Nephron progenitor cell (in vitro differentiated cells): ENCODE measurements around the gene ARHGAP32.

Experiments
- DNase-seq: peaks from one replicate; pipeline ENCODE4 v3.0.0; 2021
- H3K27ac Mint-ChIP-seq: 2 replicates; pipeline ENCODE4 v1.8.0; 2021; ENCODE audit warnings: mild to moderate bottlenecking, moderate library complexity, mixed read lengths
- H3K27me3 Mint-ChIP-seq: 2 replicates; pipeline ENCODE4 v1.8.0; 2021; ENCODE audit warnings: mild to moderate bottlenecking, low read depth, mixed read lengths; ENCODE audit not compliant: poor library complexity
- H3K36me3 Mint-ChIP-seq: 2 replicates; pipeline ENCODE4 v1.8.0; 2021; ENCODE audit warnings: low read depth, mixed read lengths
- H3K4me1 Mint-ChIP-seq: 2 replicates; pipeline ENCODE4 v1.8.0; 2021; ENCODE audit warnings: mixed read lengths
- H3K4me3 Mint-ChIP-seq: 2 replicates; pipeline ENCODE4 v1.8.0; 2021; ENCODE audit warnings: mild to moderate bottlenecking, moderate library complexity, mixed read lengths
- H3K9me3 Mint-ChIP-seq: 2 replicates; pipeline ENCODE4 v1.8.0; 2021; ENCODE audit warnings: mild to moderate bottlenecking, moderate library complexity, mixed read lengths
- TF ChIP-seq, protein P1 (sequence below): fragments of 200-600 bp; sonication (generic); IDR thresholded peaks from 2 replicates; pipeline ENCODE4 v1.5.0; 2021; ENCODE audit warnings: antibody characterized with exemption

The ARHGAP32 gene

DNA sequence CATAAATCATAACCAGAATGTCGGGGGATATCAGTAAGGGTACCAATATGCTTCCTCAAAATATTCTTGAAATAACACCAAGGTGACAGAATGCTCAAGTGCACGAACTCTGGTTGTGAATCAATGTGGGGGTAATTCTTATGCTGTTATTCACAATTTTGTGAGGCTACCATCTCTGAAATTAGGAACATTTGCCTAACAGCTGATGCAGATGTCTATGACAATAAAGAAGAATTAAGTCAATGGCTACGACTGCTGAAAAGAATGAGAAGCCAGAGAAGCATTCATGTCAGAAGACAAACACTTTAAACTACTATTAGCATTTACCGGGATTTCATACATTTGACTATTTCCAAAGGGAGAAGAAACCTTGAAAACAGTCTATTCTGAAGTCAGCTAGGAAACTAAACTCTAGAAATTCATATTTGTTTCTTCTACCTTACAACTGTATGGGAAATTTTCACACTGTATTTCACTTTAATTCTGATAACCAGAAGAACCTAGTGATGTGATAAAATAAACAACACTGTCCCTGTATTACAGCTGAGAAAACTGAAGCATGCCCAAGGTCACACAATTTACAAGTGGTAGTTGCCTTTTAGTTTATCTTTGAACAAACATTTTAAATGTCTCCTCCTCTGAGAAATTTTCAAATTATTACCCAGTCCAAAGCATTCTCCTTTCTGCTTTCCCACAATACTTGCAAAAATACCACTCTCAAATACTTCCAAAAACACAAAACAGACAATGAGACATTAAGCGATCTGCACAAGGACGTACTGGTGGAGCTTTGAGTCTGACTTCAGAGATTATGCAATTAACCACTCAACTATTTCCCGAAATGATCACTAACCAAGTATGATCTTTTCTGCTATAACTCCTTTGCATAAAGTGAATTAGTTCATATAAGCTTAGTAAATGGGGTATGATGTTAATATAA, 18.0 kb upstream of the ARHGAP32 start:
- TF ChIP-seq, protein P1, sequence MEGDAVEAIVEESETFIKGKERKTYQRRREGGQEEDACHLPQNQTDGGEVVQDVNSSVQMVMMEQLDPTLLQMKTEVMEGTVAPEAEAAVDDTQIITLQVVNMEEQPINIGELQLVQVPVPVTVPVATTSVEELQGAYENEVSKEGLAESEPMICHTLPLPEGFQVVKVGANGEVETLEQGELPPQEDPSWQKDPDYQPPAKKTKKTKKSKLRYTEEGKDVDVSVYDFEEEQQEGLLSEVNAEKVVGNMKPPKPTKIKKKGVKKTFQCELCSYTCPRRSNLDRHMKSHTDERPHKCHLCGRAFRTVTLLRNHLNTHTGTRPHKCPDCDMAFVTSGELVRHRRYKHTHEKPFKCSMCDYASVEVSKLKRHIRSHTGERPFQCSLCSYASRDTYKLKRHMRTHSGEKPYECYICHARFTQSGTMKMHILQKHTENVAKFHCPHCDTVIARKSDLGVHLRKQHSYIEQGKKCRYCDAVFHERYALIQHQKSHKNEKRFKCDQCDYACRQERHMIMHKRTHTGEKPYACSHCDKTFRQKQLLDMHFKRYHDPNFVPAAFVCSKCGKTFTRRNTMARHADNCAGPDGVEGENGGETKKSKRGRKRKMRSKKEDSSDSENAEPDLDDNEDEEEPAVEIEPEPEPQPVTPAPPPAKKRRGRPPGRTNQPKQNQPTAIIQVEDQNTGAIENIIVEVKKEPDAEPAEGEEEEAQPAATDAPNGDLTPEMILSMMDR, result no peak
- H3K9me3 Mint-ChIP-seq, result peaks cover 13% of the 10 kb centered on the region
- H3K27ac Mint-ChIP-seq, result peak overlapping the region; percentile 79

DNA sequence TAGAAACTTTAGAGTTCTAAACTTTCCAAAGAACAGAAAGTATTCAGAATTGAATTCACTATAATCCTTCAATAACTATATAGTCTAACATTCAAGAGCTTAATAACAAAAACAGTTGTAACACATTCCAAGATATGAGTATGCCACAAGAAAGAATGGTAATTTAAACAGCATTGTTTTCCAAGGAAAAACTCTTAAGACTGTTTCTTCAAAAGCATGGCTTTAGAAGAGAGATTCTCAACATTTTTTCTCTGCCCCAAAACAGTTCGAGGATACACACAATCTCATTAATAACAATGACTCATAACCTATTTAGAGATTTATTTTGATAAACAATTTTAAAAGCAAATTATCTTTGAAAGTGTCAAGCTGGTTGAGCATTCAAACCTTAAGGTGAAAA, 16.7 kb upstream of the ARHGAP32 start:
- no peak for DNase-seq
- Mint-ChIP-seq H3K36me3 (peaks cover 13% of the 10 kb centered on the region), H3K27ac (no peak overlapping the region), H3K27me3 (no peaks in the 10 kb centered on the region), H3K9me3 (peaks cover 13% of the 10 kb centered on the region), H3K4me1 (peaks cover 13% of the 10 kb centered on the region), H3K4me3 (no peak overlapping the region)
- TF ChIP-seq, protein P1, result no peak

More for the DNA sequence above, 18.0 kb upstream of the ARHGAP32 start:
- H3K4me1 Mint-ChIP-seq, result peaks cover 13% of the 10 kb centered on the region
- peaks cover 13% of the 10 kb centered on the region for H3K36me3 Mint-ChIP-seq
- H3K4me3 Mint-ChIP-seq, result no peak overlapping the region
- DNase-seq, result no peak
- H3K27me3 Mint-ChIP-seq, result no peaks in the 10 kb centered on the region

DNA sequence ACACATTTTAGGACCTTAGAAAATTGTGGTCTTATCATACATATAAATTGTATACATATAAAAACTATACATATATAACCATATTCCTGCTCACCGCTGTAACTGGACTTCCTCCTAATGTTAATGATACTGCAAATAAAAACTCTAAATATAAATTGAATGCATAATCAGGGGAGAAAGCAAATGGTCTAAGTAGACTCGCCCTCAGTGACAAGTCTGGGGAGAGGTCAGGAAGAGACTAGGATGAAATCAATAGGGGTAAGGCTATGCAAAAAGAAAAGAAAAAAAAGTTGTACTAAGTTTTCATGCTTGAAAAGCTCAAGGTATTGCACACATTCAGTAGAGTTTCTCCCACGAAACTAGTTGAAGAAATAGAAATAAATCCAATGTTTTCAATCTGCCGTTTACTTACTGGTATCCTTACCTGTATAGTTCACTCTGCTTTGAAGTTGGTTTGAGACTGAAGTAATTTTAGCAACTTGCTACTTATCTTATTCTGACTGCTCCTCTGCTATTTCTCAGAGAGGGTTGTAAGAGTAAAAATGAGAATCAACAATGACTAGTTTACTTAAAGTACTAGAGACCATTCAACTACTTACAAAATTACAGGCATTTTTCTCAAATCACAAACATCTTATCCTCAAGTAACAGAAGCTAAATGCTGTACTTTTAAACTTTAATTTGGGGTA, 12.2 kb upstream of the ARHGAP32 start:
- peaks cover 37% of the 10 kb centered on the region for H3K36me3 Mint-ChIP-seq
- H3K9me3 Mint-ChIP-seq, result peaks cover 33% of the 10 kb centered on the region
- peak overlapping the region; percentile 63 for H3K27ac Mint-ChIP-seq
- no peaks in the 10 kb centered on the region for H3K27me3 Mint-ChIP-seq
- H3K4me1 Mint-ChIP-seq, result peaks cover 8% of the 10 kb centered on the region
- DNase-seq, result no peak
- H3K4me3 Mint-ChIP-seq, result no peak overlapping the region
- TF ChIP-seq, protein P1, result no peak

DNA sequence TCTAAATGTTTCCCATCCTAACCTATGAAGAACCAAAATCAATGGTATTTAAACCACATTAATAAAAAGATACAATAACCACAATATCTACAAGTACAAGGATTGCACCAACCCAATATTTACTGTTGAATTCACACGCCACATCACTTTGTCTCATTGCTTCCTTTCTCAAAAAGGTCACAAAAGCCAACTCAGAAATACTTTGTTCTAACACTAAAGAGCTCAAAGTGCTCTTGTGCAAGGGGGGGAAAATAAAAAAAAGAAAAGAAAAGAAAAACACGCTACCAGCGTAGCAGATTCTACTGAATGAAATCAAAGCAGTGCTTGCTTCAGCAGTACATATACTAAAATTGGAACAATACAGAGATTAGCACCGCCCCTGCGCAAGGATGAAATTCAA, 10.5 kb upstream of the ARHGAP32 start:
- Mint-ChIP-seq H3K4me3 (no peak overlapping the region), H3K9me3 (peaks cover 42% of the 10 kb centered on the region), H3K27ac (no peak overlapping the region), H3K4me1 (no peaks in the 10 kb centered on the region), H3K36me3 (peaks cover 47% of the 10 kb centered on the region), H3K27me3 (no peaks in the 10 kb centered on the region)
- no peak for DNase-seq
- TF ChIP-seq, protein P1, result no peak

DNA sequence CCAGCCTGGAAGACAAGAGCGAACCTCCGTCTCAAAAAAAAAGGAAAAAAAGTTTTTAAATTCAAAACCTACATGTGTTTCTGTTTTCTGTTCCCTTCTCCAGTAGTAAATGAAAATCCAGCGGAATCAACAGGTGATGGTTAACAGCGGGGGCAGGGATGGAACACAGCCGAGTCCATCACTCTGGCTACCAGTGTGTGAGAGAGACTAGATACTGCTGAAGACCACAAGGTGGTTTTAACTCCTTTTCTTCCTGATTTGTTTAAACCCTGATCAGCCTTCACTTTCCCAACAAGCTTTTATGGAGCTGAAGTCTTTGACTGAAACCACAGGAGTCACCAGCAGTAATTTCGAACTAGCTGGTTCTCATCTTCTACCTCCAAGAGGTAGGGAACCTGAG, 3.6 kb upstream of the ARHGAP32 start:
- H3K4me3 Mint-ChIP-seq, result no peak overlapping the region
- peak overlapping the region; percentile 61 for H3K27ac Mint-ChIP-seq
- no peaks in the 10 kb centered on the region for H3K27me3 Mint-ChIP-seq
- peaks cover 27% of the 10 kb centered on the region for H3K9me3 Mint-ChIP-seq
- no peak for DNase-seq
- H3K36me3 Mint-ChIP-seq, result peaks cover 29% of the 10 kb centered on the region
- H3K4me1 Mint-ChIP-seq, result no peaks in the 10 kb centered on the region
- TF ChIP-seq, protein P1, result no peak
